Osteocyte (in vitro differentiated cells): ENCODE results near the gene WDR53. TPM values are rescaled to one million over a fixed set of nuclear protein-coding genes. Genes with fewer than 3 reads are reported as not detected.

Experiments used
- DNase-seq: peaks from one replicate; pipeline ENCODE4 v3.0.0; 2021; ENCODE audit warnings: mixed read lengths; ENCODE audit not compliant: unreplicated experiment; ENCODE audit errors: extremely low spot score
- H3K27ac Mint-ChIP-seq: one replicate; pipeline ENCODE4 v1.8.0; 2021; ENCODE audit warnings: mild to moderate bottlenecking, mixed read lengths; ENCODE audit not compliant: unreplicated experiment
- H3K27me3 Mint-ChIP-seq: one replicate; pipeline ENCODE4 v1.8.0; 2021; ENCODE audit warnings: mixed read lengths; ENCODE audit not compliant: unreplicated experiment
- H3K36me3 Mint-ChIP-seq: one replicate; pipeline ENCODE4 v1.8.0; 2021; ENCODE audit warnings: mixed read lengths; ENCODE audit not compliant: unreplicated experiment
- H3K4me1 Mint-ChIP-seq: one replicate; pipeline ENCODE4 v1.8.0; 2021; ENCODE audit warnings: mixed read lengths; ENCODE audit not compliant: unreplicated experiment
- H3K4me3 Mint-ChIP-seq: one replicate; pipeline ENCODE4 v1.8.0; 2021; ENCODE audit warnings: mild to moderate bottlenecking, moderate library complexity, mixed read lengths; ENCODE audit not compliant: unreplicated experiment
- H3K9me3 Mint-ChIP-seq: one replicate; pipeline ENCODE4 v1.8.0; 2021; ENCODE audit warnings: mixed read lengths; ENCODE audit not compliant: unreplicated experiment
- total RNA-seq: library from RNA; stranded (reverse); gene quantifications from 2 replicates; pipeline ENCODE4 v1.2.1, GENCODE V29; 2021
- TF ChIP-seq, protein P1 (sequence below): fragments of 200-600 bp; sonication (generic); IDR thresholded peaks from 2 replicates; pipeline ENCODE4 v1.5.0; 2021; ENCODE audit warnings: antibody characterized with exemption, mild to moderate bottlenecking, moderate library complexity

Gene WDR53
- total RNA-seq, 1 donor from 2014 or later, result 15.4 TPM

DNA sequence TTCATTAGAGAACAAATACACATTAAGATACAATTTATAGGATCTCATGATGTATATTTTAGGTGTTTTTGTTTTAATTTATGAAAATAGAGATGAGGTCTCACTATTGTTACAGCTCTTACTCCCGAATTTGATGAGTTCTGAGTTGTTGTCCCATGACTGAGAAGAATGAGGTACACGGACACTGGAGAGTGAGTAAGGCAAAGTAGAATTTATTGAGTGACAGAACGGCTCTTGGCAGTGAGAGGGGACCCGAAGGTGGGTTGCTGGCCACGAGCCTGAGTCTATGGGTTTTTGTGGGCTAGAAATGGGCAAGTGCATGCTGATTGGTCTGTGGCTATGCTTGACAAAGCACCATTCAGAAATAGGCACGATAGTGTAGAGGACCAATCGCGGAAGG is 61.7 kb downstream of the WDR53 start:
- no peak for DNase-seq
- Mint-ChIP-seq H3K4me3 (no peak overlapping the region), H3K4me1 (peaks cover 2% of the 10 kb centered on the region), H3K27me3 (peaks cover under 1% of the 10 kb centered on the region), H3K9me3 (peaks cover 3% of the 10 kb centered on the region), H3K36me3 (no peaks in the 10 kb centered on the region), H3K27ac (no peak overlapping the region)
- TF ChIP-seq, protein P1, sequence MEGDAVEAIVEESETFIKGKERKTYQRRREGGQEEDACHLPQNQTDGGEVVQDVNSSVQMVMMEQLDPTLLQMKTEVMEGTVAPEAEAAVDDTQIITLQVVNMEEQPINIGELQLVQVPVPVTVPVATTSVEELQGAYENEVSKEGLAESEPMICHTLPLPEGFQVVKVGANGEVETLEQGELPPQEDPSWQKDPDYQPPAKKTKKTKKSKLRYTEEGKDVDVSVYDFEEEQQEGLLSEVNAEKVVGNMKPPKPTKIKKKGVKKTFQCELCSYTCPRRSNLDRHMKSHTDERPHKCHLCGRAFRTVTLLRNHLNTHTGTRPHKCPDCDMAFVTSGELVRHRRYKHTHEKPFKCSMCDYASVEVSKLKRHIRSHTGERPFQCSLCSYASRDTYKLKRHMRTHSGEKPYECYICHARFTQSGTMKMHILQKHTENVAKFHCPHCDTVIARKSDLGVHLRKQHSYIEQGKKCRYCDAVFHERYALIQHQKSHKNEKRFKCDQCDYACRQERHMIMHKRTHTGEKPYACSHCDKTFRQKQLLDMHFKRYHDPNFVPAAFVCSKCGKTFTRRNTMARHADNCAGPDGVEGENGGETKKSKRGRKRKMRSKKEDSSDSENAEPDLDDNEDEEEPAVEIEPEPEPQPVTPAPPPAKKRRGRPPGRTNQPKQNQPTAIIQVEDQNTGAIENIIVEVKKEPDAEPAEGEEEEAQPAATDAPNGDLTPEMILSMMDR, result no peak

DNA sequence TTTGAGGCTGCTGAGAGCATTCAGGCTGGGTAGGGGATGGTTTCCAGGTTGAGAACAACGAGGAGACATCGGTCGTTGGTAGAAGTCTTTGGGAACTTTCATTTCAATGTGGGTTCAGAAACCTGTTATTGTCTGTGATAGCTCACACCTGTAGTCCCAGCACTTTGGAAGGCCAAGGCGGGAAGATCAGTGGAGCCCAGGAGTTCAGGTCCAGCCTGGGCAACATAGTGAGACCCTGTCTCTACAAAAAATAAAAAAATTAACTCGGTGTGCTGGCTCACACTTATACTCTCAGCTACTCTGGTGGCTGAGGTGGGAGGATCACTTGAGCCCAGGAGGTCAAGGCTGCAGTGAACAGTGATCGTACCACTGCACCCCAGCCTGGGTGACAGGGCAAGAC is 63.8 kb downstream of the WDR53 start:
- Mint-ChIP-seq H3K9me3 (peaks cover 3% of the 10 kb centered on the region), H3K27me3 (no peaks in the 10 kb centered on the region), H3K4me1 (peaks cover 20% of the 10 kb centered on the region), H3K27ac (no peak overlapping the region), H3K36me3 (no peaks in the 10 kb centered on the region), H3K4me3 (no peak overlapping the region)
- DNase-seq, result no peak
- TF ChIP-seq, protein P1, result no peak

Other genes with a start within 250 kb of the WDR53 start
- not detected in 2 replicates for gene TM4SF19, start 230.2 kb downstream of the WDR53 start, total RNA-seq
- 86.7 and 91.2 TPM in 2 replicates for gene UBXN7, start 136.1 kb downstream of the WDR53 start, total RNA-seq
- gene RNF168, start 64.8 kb downstream of the WDR53 start, total RNA-seq, result 17.2 and 19.8 TPM in 2 replicates
- gene SMCO1, start 53.2 kb downstream of the WDR53 start, total RNA-seq, result not detected in 2 replicates
- gene FBXO45, start 106 bp upstream of the WDR53 start, total RNA-seq, result 7.8 and 8.2 TPM in 2 replicates
- gene NRROS, start 71.1 kb upstream of the WDR53 start, total RNA-seq, result 0.13 and 0.24 TPM in 2 replicates
- gene CEP19, start 143.7 kb upstream of the WDR53 start, total RNA-seq, result 3.8 and 4.1 TPM in 2 replicates
- gene PIGX, start 143.8 kb upstream of the WDR53 start, total RNA-seq, result 26.6 and 27.2 TPM in 2 replicates
- gene PAK2, start 171.3 kb upstream of the WDR53 start, total RNA-seq, result 76.7 and 79.4 TPM in 2 replicates